ENCODE results near the gene UBTF. TPM values are rescaled to one million over a fixed set of nuclear protein-coding genes. Genes with fewer than 3 reads are reported as not detected.
"Not testable (repeated sequence)": the region's sequence is repeated elsewhere in the genome, so short reads cannot be mapped to it uniquely, and the experiment has no call there.

UBTF gene
- polyA plus RNA-seq, 3 donors: 6.0 to 13.1 (median 12.5) TPM

GRCh38 chr17:44247440-44247841 lies 28.0 kb upstream of the UBTF start:
- WGBS (ENCODE audit: insufficient coverage): 92% methylated on average over 7 of the region's 7 CpGs
- no peaks in the 10 kb centered on the region for H3K9me3 ChIP-seq (replicated peaks in 1 of 2; ENCODE audit: control insufficient read depth in 1 of 2, insufficient read depth in 1 of 2, low read length in 2 of 2)
- no peak overlapping the region for H3K27ac ChIP-seq (ENCODE audit: low read depth in 1 of 2, low read length in 2 of 2)
- Mint-ChIP-seq H3K4me1 (peaks cover 28% of the 10 kb centered on the region), H3K4me3 (no peak overlapping the region), H3K9me3 (peaks cover 0 to 4% (median 2%) of the 10 kb centered on the region in 7 donors), H3K27me3 (ENCODE audit: low read depth in 3 of 3) (peaks cover 3 to 7% (median 4%) of the 10 kb centered on the region in 3 donors), H3K36me3 (no peaks in the 10 kb centered on the region), H3K27ac (no peak overlapping the region)
- peaks cover 13 to 18% of the 10 kb centered on the region in 2 donors for H3K4me1 ChIP-seq (ENCODE audit: control insufficient read depth in 1 of 2, insufficient read depth in 2 of 2, low read length in 2 of 2)
- no peaks in the 10 kb centered on the region for H3K36me3 ChIP-seq (replicated peaks in 1 of 2; ENCODE audit: control insufficient read depth in 1 of 2, insufficient read depth in 2 of 2, low read length in 2 of 2)
- intact Hi-C loops (cut with micrococcal nuclease): no loop called here
- no peak for TF ChIP-seq CTCF (IDR thresholded peaks at IDR 0.05)
- no peak for DNase-seq
- no peaks in the 10 kb centered on the region for H4K20me1 ChIP-seq (ENCODE audit: insufficient read depth, low read length)
- no peak overlapping the region for H2AFZ ChIP-seq (ENCODE audit: insufficient read depth, low read depth, low read length, poor library complexity, severe bottlenecking)
- no peak overlapping the region for H3K4me3 ChIP-seq (replicated peaks in 1 of 3; ENCODE audit: low read depth in 2 of 3, low read length in 3 of 3)
- H3K9ac ChIP-seq (ENCODE audit: insufficient read depth, low read length, poor library complexity, severe bottlenecking): no peak overlapping the region
- no peak overlapping the region for H3K4me2 ChIP-seq (replicated peaks; ENCODE audit: extremely low read depth, low read length, poor library complexity, severe bottlenecking)
- H3K79me2 ChIP-seq (ENCODE audit: insufficient read depth, low read length): no peaks in the 10 kb centered on the region
- no peaks in the 10 kb centered on the region for H3K27me3 ChIP-seq (ENCODE audit: control insufficient read depth in 2 of 2, insufficient read depth in 2 of 2, low read length in 2 of 2)

- no peak overlapping the region for H2AFZ ChIP-seq (ENCODE audit: insufficient read depth, low read depth, low read length, poor library complexity, severe bottlenecking)
- peaks cover 0 to 4% (median 2%) of the 10 kb centered on the region in 7 donors for H3K9me3 Mint-ChIP-seq
- H3K36me3 ChIP-seq (replicated peaks in 1 of 2; ENCODE audit: control insufficient read depth in 1 of 2, insufficient read depth in 2 of 2, low read length in 2 of 2): no peaks in the 10 kb centered on the region
- peaks cover 18% of the 10 kb centered on the region for H3K4me1 Mint-ChIP-seq
- no peaks in the 10 kb centered on the region for H3K9me3 ChIP-seq (replicated peaks in 1 of 2; ENCODE audit: control insufficient read depth in 1 of 2, insufficient read depth in 1 of 2, low read length in 2 of 2)
- intact Hi-C loops (cut with micrococcal nuclease): loop anchor here in 1 of 2 donors (5.0 kb wide), 1 partner anchor 36 kb away; no protein-coding TSS in a partner anchor
- no peak for TF ChIP-seq CTCF (IDR thresholded peaks at IDR 0.05)
- peak overlapping the region in 3 of 7 donors; percentile 19 to 72 (median 26) for H3K27ac Mint-ChIP-seq
- 11% methylated on average over 1 of the region's 6 CpGs for WGBS (ENCODE audit: insufficient coverage)
- H3K27me3 ChIP-seq (ENCODE audit: control insufficient read depth in 2 of 2, insufficient read depth in 2 of 2, low read length in 2 of 2): no peaks in the 10 kb centered on the region
- peaks cover 0 to 9% (median 5%) of the 10 kb centered on the region in 3 donors for H3K27me3 Mint-ChIP-seq (ENCODE audit: low read depth in 3 of 3)
- H3K4me3 ChIP-seq (replicated peaks in 1 of 3; ENCODE audit: low read depth in 2 of 3, low read length in 3 of 3): no peak overlapping the region
- DNase-seq: peak; percentile 31 to 60 (median 55)
- H3K27ac ChIP-seq (ENCODE audit: low read depth in 1 of 2, low read length in 2 of 2): no peak overlapping the region
- no peaks in the 10 kb centered on the region for H4K20me1 ChIP-seq (ENCODE audit: insufficient read depth, low read length)
- no peaks in the 10 kb centered on the region for H3K36me3 Mint-ChIP-seq
- peaks cover 5 to 9% of the 10 kb centered on the region in 2 donors for H3K4me1 ChIP-seq (ENCODE audit: control insufficient read depth in 1 of 2, insufficient read depth in 2 of 2, low read length in 2 of 2)
- no peak overlapping the region for H3K4me3 Mint-ChIP-seq
- no peaks in the 10 kb centered on the region for H3K79me2 ChIP-seq (ENCODE audit: insufficient read depth, low read length)
- no peak overlapping the region for H3K4me2 ChIP-seq (replicated peaks; ENCODE audit: extremely low read depth, low read length, poor library complexity, severe bottlenecking)
- H3K9ac ChIP-seq (ENCODE audit: insufficient read depth, low read length, poor library complexity, severe bottlenecking): no peak overlapping the region
These were observed 21.7 kb upstream of the UBTF start for GRCh38 chr17:44241106-44241624.

- H3K9me3 Mint-ChIP-seq: not testable (repeated sequence)
These were observed 18.4 kb upstream of the UBTF start for GRCh38 chr17:44237886-44238285.

More at GRCh38 chr17:44237886-44238285, 18.4 kb upstream of the UBTF start:
- H3K4me2 ChIP-seq (replicated peaks; ENCODE audit: extremely low read depth, low read length, poor library complexity, severe bottlenecking); H3K4me3 ChIP-seq (replicated peaks in 1 of 3; ENCODE audit: low read depth in 2 of 3, low read length in 3 of 3); intact Hi-C loops (cut with micrococcal nuclease); H4K20me1 ChIP-seq (ENCODE audit: insufficient read depth, low read length); H3K36me3 Mint-ChIP-seq; H3K27ac Mint-ChIP-seq; H3K27me3 Mint-ChIP-seq (ENCODE audit: low read depth in 3 of 3); H3K27me3 ChIP-seq (ENCODE audit: control insufficient read depth in 2 of 2, insufficient read depth in 2 of 2, low read length in 2 of 2); H3K9ac ChIP-seq (ENCODE audit: insufficient read depth, low read length, poor library complexity, severe bottlenecking); H3K4me3 Mint-ChIP-seq; H3K27ac ChIP-seq (ENCODE audit: low read depth in 1 of 2, low read length in 2 of 2); H2AFZ ChIP-seq (ENCODE audit: insufficient read depth, low read depth, low read length, poor library complexity, severe bottlenecking); H3K79me2 ChIP-seq (ENCODE audit: insufficient read depth, low read length); H3K9me3 ChIP-seq (replicated peaks in 1 of 2; ENCODE audit: control insufficient read depth in 1 of 2, insufficient read depth in 1 of 2, low read length in 2 of 2); H3K36me3 ChIP-seq (replicated peaks in 1 of 2; ENCODE audit: control insufficient read depth in 1 of 2, insufficient read depth in 2 of 2, low read length in 2 of 2); H3K4me1 ChIP-seq (ENCODE audit: control insufficient read depth in 1 of 2, insufficient read depth in 2 of 2, low read length in 2 of 2); H3K4me1 Mint-ChIP-seq; DNase-seq: not testable (repeated sequence)
- WGBS (ENCODE audit: insufficient coverage): no CpG with 5 or more reads among the region's 28 CpGs
